ENCODE results near the gene SRPX2. TPM values are rescaled to one million over a fixed set of nuclear protein-coding genes. Genes with fewer than 3 reads are reported as not detected.

SRPX2 gene, protein sequence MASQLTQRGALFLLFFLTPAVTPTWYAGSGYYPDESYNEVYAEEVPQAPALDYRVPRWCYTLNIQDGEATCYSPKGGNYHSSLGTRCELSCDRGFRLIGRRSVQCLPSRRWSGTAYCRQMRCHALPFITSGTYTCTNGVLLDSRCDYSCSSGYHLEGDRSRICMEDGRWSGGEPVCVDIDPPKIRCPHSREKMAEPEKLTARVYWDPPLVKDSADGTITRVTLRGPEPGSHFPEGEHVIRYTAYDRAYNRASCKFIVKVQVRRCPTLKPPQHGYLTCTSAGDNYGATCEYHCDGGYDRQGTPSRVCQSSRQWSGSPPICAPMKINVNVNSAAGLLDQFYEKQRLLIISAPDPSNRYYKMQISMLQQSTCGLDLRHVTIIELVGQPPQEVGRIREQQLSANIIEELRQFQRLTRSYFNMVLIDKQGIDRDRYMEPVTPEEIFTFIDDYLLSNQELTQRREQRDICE
- 8.6 TPM for total RNA-seq
- long read RNA-seq, full-length matches to known transcripts = 4 of 6 reads
- long read RNA-seq, partial matches to known transcripts = 2 of 6 reads
- long read RNA-seq, other reads (novel, unspliced or antisense) = 0 of 6 reads

DNA sequence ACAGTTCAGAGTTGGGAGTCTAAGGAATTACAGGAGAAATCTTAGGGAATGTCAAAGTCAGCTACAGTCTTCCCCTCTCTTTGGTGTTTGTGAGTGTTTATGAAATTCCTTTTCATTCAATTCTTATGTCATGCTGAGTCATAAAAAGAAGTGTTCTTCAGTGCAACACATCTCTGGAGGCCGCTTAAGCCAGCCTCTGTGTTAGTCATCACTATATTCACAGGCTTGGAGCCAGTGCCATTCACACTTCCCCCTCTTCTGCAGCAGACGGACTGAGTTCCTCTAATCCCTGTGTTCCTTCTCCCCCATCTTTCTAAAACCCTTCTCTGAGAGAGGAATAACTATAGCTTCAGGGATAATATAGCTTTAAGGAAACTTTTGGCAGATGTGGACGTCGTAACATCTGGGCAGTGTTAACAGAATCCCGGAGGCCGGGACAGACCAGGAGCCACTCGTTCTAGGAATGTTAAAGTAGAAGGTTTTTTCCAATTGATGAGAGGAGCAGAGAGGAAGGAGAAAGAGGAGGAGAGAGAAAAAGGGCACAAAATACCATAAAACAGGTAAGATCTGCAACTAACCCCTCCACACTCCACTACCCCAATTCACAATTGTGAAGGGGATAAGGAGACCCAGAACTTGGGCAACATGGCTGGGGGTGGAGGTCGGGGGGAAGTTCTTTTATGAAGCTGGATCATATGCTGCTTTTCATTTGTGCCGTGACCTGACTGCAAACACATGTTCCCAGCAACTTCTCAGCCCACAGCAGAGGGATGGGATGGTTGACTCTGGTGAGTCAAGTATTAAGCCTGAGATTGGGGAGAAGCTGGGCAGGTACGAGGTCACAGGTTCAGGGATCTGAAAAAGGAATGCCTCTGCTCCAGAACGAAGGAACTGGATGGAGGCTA is at the start of gene SRPX2:
SRPX2 (plus strand) TSS at position 244 of the 905 bp plus-strand sequence. CDS start 2,124 bp downstream, outside the sequence.
- intact Hi-C loops (cut with DNase I) = no loop called here
- ATAC-seq (ENCODE audit: poor library complexity) (peak; percentile 88), DNase-seq (peak; percentile 43)

DNA sequence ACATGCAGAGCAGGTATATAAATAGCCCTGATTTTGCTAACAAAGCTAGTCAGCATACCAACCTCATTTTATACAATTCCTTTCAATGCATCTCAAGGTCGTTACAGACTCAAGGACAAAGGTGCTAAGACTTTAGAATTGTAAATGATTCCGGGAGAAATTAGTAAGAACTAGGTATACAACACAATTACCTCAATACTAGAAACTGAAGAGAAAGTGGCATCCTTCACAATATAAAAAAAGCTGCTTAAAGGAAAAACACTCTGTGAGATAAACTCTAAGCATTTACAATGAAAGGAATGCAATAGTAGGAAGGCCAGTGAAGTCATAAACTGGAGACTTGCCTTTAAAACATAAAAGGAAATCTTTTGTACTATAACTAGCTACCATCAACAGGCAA is 47.4 kb upstream of the SRPX2 start:
- DNase-seq (no peak), ATAC-seq (ENCODE audit: poor library complexity) (no peak)
- intact Hi-C loops (cut with DNase I) = no loop called here

DNA sequence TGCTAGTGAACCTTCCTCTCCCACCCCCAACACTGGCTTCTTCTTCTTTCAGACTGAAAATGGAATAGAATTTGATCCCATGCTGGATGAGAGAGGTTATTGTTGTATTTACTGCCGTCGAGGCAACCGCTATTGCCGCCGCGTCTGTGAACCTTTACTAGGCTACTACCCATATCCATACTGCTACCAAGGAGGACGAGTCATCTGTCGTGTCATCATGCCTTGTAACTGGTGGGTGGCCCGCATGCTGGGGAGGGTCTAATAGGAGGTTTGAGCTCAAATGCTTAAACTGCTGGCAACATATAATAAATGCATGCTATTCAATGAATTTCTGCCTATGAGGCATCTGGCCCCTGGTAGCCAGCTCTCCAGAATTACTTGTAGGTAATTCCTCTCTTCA is 44.5 kb upstream of the SRPX2 start:
- intact Hi-C loops (cut with DNase I) = no loop called here
- ATAC-seq (ENCODE audit: poor library complexity) (no peak), DNase-seq (no peak)

DNA sequence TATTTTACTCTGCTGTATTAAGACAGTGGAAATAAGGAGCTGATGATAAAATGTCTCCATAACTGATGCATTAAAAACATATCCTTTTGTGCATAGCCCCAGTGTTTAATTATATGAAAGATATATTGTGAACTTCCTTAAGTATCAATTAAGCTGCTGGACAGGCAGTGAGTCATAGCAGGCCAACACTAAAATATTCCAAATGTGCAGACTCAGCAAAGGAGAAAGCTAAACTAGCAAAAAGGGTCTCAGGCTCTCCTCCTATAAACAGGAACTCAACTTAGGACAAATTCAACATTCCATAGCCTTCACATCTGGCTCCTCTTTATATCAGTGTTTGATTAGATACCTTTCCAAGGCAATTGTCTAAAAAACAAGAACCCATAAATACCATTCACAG is 43.7 kb upstream of the SRPX2 start:
- ATAC-seq (ENCODE audit: poor library complexity) (no peak), DNase-seq (no peak)
- intact Hi-C loops (cut with DNase I) = no loop called here

DNA sequence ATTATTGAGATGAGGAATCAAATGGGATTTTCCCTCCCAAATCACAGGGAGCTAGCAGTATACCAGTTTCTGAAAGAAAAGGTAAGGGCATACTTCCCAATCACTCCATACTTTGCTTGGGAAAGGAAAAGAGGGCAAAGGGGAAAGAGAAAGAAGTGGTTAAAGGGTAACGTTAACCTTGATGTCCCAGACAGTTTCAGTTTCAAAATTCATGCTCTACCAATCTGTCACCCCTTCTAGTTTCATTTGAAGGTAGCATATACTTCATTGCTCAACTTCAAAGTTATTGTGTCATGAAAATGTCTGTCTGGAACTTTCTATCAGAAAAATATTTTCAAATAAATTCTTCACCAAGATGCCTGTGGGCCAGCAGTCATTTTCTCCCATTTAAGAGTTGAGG is 43.2 kb upstream of the SRPX2 start:
- intact Hi-C loops (cut with DNase I) = no loop called here
- no peak for ATAC-seq (ENCODE audit: poor library complexity)
- DNase-seq = no peak

DNA sequence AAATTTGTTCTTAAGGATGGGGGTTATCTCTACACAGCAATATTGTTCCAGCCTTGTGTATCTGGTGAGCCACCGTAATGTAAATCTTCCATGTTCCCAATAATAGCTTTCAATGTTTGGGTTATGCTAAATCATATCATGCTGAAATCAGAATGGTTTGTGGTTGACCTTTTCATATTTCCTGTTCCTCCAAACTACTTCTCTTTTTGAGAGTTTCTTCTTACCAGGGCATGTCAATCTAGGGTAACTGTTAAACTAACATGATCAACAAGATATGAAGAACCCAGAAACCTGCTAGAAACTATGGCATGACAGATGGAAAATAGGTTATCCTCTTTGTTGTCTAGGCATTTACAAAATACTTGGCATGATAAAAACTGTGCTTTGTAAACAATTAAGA is 37.2 kb upstream of the SRPX2 start:
- intact Hi-C loops (cut with DNase I) = no loop called here
- DNase-seq (no peak), ATAC-seq (ENCODE audit: poor library complexity) (no peak)

DNA sequence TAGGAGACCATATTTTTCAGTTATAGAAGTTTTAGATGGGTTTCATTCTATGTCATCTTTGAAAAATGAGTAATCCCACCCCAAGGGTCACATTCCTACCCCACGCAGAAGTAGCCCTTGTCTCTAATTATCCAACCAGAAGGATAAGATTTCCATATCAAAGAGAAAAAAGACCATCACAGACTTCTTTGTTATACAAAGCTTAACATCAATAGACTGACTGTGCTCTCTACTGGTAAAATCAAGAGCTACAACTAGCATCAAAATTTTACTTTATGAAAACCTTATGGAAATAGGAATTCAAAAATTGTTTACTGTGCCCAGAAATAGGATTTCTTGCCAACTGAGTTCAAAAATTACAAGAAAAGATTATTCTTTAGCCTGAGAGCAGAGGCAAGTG is 34.4 kb upstream of the SRPX2 start:
- ATAC-seq (ENCODE audit: poor library complexity) (no peak), DNase-seq (no peak)
- intact Hi-C loops (cut with DNase I) = no loop called here

DNA sequence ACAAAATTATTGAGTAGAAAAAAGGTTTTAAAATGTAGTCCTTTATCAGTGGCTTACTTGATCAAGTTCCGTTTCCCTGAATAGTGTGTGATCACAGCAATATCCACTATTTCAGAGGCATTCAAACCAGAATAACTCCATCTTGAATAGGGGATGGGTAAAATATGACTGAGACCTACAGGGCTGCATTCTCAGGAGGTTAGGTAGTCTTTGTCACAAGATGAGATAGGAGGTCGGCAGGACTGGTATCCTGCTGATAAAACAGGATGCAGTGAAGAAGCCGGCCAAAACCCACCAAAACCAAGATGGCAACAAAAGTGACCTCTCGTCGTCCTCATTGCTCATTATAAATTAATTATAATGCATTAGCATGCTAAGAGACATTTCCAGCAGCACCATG is 32.0 kb upstream of the SRPX2 start:
- ATAC-seq (ENCODE audit: poor library complexity) (no peak), DNase-seq (no peak)
- intact Hi-C loops (cut with DNase I) = no loop called here

DNA sequence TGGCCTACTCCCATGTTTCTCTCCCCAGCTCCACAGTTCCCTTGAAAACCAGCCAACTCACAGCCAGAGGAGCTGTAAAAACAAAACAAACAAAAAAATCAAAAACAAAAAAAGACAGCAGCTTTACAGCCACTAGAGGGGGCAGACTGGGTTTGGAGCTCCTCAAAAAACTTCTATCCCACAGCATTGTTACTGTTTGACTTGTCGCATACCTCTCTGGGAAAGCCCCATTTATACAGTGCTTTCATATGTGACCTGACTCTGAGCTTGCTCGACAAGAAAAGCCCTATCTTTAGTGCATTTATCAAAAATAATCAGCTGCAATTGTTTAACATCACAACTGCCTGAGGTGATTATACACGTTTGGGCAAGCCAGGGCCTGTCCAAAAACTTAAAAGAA is 29.0 kb upstream of the SRPX2 start:
- intact Hi-C loops (cut with DNase I) = no loop called here

DNA sequence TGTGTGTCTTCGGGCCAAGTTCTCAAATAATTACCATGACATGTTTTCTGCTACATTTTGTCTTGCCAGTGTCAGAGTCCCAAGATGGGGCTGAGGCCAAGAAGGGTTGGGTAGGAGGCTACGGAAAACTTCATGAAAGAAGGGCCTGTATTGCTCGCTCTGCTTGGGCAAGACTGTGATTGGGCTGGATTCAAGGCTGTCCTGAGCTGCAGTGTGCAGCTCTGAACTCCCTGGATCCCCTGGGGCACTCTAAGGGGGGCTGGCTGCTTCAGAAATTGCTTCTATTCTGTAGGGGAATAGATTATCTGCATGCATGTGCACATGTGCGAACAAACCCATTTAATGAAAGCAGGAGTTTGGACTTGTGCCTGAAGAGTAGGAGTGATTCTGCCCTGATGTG is 21.0 kb upstream of the SRPX2 start:
- intact Hi-C loops (cut with DNase I) = no loop called here
- peak; percentile 37 for DNase-seq
- peak; percentile 55 for ATAC-seq (ENCODE audit: poor library complexity)

More for the DNA sequence above, 29.0 kb upstream of the SRPX2 start:
- DNase-seq = no peak
- ATAC-seq (ENCODE audit: poor library complexity) = no peak

DNA sequence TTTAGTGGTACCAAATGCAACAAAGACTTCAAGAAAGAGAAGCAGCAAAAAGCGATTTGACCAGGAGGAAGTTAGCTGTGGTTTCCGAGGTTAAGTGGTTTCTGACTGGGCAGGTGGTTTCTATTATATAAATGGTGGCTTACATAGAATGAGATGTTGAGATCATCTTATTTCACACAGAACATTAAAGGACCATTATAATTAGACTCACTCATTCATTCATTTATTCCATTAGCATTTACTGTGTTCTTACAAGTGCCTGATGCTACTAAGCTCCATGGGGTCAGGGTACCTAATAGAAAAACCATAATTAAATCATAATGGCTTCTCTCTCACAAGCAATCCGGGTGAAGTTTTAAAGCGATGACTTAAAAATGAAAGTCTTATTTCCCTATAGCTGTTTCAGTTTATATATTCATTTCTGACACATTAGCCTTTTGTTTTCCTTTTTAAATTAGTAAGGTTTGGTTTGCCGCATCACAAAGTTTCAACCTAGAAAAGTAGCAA is 18.0 kb upstream of the SRPX2 start:
- ATAC-seq (ENCODE audit: poor library complexity) (no peak), DNase-seq (no peak)
- intact Hi-C loops (cut with DNase I) = no loop called here

DNA sequence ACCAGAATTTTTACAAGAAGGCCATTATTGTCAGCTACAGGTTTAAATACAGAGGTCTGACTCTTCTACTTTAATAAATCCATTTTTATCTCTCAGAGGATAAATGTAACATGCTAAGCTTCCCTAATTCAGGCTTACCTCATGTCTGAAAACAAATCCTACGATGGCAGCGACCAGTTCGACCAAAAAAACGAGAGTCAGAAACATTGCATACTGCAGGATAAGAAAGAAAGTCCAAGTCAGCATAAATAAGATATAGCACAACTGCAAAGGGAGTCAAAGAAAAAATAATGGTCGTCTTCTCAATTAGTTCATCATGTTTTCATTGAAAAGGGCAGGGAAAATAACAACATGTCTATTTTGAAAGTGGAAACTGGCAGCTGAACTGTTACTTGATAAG is 9.0 kb upstream of the SRPX2 start:
- DNase-seq = no peak
- intact Hi-C loops (cut with DNase I) = no loop called here
- no peak for ATAC-seq (ENCODE audit: poor library complexity)

DNA sequence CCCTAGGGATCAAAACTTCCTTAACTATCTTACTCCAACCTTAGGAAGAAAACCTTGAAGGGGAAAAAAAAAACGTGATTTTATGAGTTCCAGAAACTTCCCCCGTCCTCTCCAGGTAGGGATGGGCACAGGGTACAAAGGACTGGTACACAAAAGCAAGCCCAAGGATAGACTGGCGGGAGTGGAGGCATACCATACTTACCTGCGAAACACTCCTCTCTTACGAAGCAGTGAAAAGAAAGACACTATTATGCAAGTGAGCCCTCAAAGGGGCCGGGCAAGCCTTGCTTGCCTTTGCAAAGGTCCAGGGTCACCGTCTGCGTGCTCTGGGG is 8.0 kb upstream of the SRPX2 start:
- intact Hi-C loops (cut with DNase I) = no loop called here
- ATAC-seq (ENCODE audit: poor library complexity) = peak; percentile 47

DNA sequence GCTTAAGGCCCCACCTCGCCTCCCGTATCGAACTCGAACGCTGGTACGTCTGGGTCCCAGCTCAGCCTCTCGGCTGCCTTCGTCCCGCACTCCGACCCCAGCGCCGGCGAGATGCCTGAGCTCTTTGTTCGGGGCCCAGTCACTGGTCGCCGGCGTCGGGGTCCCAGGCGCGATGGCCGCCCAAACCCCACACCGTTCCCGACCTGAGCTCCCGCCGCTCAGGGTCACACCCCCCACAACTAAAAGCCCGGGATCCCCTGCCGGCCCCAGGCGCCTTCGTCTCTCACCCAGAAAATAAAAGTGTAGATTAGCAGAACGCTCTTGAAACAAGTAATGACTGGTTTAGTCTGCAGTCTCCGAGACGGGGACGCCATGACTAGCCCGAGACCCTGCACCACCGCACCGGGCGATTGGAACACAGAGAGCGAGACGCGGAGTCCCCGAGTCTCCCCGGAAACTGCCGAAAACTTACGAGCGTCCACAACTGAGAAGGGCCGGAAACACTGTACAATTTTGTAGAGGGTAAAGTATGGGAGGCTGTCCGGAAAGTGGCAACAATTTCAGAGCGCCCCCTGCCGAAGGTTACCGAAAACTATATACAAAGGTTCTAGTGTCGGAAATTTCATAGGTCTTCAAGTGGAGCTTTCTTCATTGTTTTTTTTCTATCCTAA is 7.5 kb upstream of the SRPX2 start, which contains the start of gene TSPAN6:
TSPAN6 (minus strand) TSS at position 486 of the 671 bp plus-strand sequence; CDS start at position 374, 112 bp downstream.
- intact Hi-C loops (cut with DNase I) = no loop called here
- DNase-seq (peak; percentile 86), ATAC-seq (ENCODE audit: poor library complexity) (peak; percentile 100)

More for the DNA sequence above, 8.0 kb upstream of the SRPX2 start:
- no peak for DNase-seq

DNA sequence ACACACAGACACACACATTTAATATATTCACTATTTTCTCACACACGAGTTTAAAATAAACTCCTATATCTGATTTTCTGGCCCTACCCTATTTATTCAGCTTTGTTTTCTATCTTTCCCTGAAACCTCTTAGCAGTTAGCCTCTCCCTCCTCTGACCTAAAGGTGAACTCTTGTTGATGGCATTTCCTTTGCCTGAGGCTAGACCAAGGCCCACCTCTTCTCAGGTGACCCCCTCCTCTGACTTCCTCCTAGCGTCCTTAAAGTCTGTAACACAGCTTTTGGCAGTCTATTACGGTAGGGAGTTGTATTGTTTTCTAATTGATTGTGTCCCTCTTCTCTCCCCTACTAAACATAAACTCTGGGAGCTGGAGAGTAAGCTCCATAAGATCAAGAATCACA is 1.7 kb upstream of the SRPX2 start:
- intact Hi-C loops (cut with DNase I) = no loop called here
- DNase-seq = no peak
- ATAC-seq (ENCODE audit: poor library complexity) = no peak

DNA sequence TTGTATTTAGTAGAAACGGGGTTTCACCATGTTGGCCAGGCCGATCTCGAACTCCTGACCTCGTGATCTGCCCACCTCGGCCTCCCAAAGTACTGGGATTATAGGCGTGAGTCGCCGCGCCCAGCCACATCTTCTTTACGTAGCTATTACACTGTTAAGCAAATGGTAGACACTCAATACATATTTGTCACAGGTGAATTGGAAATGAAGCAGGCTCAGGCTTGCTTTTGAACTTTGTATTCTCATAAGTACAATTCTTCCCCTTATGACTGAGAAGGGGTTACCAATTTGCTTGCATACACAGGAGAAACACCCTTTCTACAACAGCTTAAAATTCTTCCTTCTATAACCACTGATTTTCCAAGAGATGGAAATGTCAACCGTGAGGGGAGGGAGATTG is 787 bp upstream of the SRPX2 start:
- no peak for ATAC-seq (ENCODE audit: poor library complexity)
- DNase-seq = no peak
- intact Hi-C loops (cut with DNase I) = no loop called here

DNA sequence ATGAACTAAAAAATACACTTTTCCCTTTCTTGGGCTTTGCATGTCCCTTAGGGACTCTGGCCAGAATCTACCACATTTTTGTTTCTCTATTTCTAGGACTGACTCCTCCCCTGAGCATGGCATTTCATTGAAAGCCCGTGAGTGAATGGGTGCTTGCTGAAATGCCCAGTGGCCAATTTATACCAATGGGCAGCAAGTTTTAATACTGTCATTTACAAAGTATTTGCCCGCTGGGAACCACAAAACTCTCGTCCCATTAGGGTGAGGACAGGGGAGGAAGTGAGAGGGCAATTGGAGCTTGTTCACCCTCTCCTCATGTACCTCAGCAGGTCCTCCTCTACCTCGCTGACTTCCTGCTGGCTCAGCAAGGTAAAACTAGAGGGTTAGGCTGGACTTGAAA is 1.1 kb downstream of the SRPX2 start:
- DNase-seq (no peak), ATAC-seq (ENCODE audit: poor library complexity) (no peak)
- intact Hi-C loops (cut with DNase I) = no loop called here

DNA sequence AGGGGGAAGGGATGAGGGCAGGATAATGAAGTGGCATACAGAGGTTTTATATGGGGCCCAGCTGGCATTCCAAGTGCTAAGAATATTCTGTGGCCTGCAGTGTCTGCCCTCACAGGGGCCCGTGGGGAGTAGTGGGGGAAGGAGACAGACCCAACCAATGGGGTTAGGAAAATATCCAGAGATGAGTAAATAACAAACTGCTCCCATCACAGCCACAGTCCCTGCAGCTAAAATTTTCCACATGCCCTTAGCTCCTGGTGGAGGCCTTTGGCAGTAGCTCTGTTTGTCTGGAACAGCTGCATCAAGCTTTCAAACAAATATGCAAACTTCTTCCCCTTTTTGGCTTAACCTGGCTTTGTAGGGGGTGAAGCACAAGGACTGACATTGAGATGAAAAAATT is 3.1 kb downstream of the SRPX2 start:
- ATAC-seq (ENCODE audit: poor library complexity) (no peak), DNase-seq (no peak)
- intact Hi-C loops (cut with DNase I) = no loop called here

DNA sequence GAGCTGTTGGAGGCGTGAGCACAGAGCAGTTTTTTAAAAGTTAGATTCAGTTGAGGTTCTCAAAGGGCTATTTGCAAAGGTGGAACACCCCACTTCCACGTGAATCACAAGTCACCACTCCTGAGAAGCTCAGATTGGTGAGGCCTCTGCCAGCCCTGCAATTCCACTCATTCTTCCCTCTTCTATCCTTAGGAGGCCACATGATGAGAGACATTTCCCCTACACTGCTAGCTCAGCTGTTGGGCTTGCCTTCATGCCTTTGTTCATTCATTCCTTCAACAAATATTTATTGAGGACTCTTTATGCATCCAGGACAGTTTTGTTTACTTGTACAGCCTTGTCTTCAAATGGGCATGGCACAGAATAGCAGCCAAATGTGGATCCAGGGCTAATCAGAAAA is 3.7 kb downstream of the SRPX2 start:
- no peak for ATAC-seq (ENCODE audit: poor library complexity)
- intact Hi-C loops (cut with DNase I) = no loop called here

More for the DNA sequence above, 3.7 kb downstream of the SRPX2 start:
- no peak for DNase-seq
